Measurements from ENCODE around the gene TMEM255B. TPM values are rescaled to one million over a fixed set of nuclear protein-coding genes. Genes with fewer than 3 reads are reported as not detected.

Gene TMEM255B
- total RNA-seq, 1 donor from 2014 or later, result 2.2 TPM

DNA sequence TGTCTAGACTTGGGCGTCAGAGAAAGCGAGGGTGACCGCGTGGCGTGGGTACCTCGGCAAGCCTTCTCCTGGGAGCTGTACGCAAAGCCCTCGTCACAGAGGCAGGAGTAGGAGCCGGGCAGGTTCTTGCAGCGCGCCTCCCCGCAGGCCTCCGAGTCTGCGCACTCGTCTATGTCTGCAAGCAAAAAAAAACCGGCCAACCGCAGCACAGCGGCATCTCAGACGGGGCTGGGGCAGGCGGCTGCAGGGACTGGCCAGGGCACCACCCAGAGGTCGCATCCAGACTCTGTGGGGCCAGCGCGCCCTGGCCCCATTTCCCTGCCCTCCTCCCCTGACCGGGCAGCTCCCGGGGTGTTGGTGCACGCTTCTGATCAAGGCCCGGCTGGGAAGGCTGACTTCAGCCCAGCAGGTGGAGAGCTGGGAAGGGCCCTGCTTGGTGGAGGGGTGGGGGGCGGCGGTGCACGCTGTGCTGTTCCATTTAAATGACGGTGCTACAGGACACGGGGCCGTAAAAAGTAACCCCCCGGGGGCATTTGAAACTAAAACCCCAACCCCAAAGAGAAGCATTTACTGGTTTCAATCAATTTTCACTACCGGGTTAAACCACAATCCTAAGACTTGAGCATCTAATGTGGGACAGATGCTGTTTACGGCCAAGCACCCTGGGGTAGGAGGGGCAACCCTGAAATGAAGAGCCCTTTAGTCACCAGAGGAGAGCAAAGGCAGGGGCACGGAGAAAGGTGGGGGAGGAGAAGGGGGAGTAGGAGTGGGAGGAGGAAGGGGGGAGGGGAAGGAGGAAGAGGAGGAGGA is 76.6 kb downstream of the TMEM255B start:
- Mint-ChIP-seq H3K27ac (peak overlapping the region; percentile 52), H3K4me3 (no peak overlapping the region), H3K36me3 (ENCODE audit: low read depth) (peaks cover 1% of the 10 kb centered on the region), H3K4me1 (ENCODE audit: low read depth) (peaks cover 10% of the 10 kb centered on the region), H3K27me3 (ENCODE audit: insufficient read depth) (no peaks in the 10 kb centered on the region), H3K9me3 (no peaks in the 10 kb centered on the region)
- intact Hi-C loops (cut with micrococcal nuclease), result no loop called here
- DNase-seq (ENCODE audit: low spot score), result no peak

GRCh38 chr13:113836768-113837559 is 77.9 kb downstream of the TMEM255B start:
- intact Hi-C loops (cut with micrococcal nuclease), result no loop called here
- Mint-ChIP-seq H3K27ac (peak overlapping the region; percentile 23), H3K27me3 (ENCODE audit: insufficient read depth) (no peaks in the 10 kb centered on the region), H3K9me3 (no peaks in the 10 kb centered on the region), H3K4me1 (ENCODE audit: low read depth) (peaks cover 10% of the 10 kb centered on the region), H3K36me3 (ENCODE audit: low read depth) (peaks cover 1% of the 10 kb centered on the region), H3K4me3 (no peak overlapping the region)
- DNase-seq (ENCODE audit: low spot score), result no peak

- no peak for DNase-seq (ENCODE audit: low spot score)
- intact Hi-C loops (cut with micrococcal nuclease), result no loop called here
- H3K27ac Mint-ChIP-seq, result peak overlapping the region; percentile 22
- no peaks in the 10 kb centered on the region for H3K27me3 Mint-ChIP-seq (ENCODE audit: insufficient read depth)
- H3K4me1 Mint-ChIP-seq (ENCODE audit: low read depth), result peaks cover 10% of the 10 kb centered on the region
- H3K36me3 Mint-ChIP-seq (ENCODE audit: low read depth), result peaks cover 1% of the 10 kb centered on the region
- no peak overlapping the region for H3K4me3 Mint-ChIP-seq
- no peaks in the 10 kb centered on the region for H3K9me3 Mint-ChIP-seq
These were observed 78.7 kb downstream of the TMEM255B start for GRCh38 chr13:113837560-113838355.

- intact Hi-C loops (cut with micrococcal nuclease), result no loop called here
- no peak for DNase-seq (ENCODE audit: low spot score)
- no peaks in the 10 kb centered on the region for H3K36me3 Mint-ChIP-seq (ENCODE audit: low read depth)
- no peaks in the 10 kb centered on the region for H3K27me3 Mint-ChIP-seq (ENCODE audit: insufficient read depth)
- H3K27ac Mint-ChIP-seq, result no peak overlapping the region
- H3K9me3 Mint-ChIP-seq, result no peaks in the 10 kb centered on the region
- H3K4me1 Mint-ChIP-seq (ENCODE audit: low read depth), result peaks cover 10% of the 10 kb centered on the region
- H3K4me3 Mint-ChIP-seq, result no peak overlapping the region
These were observed 79.7 kb downstream of the TMEM255B start for GRCh38 chr13:113838711-113839201.

DNA sequence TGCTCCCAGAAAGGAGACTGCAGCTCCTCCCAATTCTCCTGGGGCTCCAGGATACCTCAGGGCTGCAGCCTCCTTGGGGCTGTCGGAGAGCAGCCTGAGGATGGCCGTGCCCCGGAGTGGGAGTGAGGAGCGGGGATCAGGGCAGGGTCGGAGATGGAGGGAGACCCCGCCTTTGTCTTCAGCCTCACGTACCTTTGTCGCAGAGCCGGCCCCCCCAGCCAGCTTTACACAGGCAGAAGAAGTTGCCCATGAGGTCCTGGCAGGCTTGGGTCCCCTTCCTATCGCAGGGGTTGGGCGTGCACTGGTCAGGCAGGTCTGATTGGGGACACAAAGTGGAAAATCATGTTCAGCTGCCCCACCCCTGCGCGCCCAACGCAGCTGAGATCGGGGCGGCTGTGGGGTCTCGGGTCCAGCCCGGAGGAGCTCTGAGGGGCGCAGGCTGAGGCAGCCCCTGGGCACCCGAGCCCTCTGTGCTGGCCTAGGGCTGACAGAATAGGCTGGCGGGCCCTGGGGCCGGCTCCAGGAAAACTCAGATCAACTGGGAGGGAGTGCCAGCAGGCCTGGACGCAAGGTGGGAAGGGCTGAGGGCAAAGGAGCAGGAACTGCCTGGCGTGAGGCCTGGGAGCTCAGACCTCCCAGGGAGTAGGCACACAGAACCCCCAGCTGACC is 80.6 kb downstream of the TMEM255B start:
- intact Hi-C loops (cut with micrococcal nuclease), result no loop called here
- Mint-ChIP-seq H3K4me3 (no peak overlapping the region), H3K36me3 (ENCODE audit: low read depth) (no peaks in the 10 kb centered on the region), H3K9me3 (no peaks in the 10 kb centered on the region), H3K27me3 (ENCODE audit: insufficient read depth) (no peaks in the 10 kb centered on the region), H3K4me1 (ENCODE audit: low read depth) (peaks cover 10% of the 10 kb centered on the region), H3K27ac (no peak overlapping the region)
- DNase-seq (ENCODE audit: low spot score), result no peak

DNA sequence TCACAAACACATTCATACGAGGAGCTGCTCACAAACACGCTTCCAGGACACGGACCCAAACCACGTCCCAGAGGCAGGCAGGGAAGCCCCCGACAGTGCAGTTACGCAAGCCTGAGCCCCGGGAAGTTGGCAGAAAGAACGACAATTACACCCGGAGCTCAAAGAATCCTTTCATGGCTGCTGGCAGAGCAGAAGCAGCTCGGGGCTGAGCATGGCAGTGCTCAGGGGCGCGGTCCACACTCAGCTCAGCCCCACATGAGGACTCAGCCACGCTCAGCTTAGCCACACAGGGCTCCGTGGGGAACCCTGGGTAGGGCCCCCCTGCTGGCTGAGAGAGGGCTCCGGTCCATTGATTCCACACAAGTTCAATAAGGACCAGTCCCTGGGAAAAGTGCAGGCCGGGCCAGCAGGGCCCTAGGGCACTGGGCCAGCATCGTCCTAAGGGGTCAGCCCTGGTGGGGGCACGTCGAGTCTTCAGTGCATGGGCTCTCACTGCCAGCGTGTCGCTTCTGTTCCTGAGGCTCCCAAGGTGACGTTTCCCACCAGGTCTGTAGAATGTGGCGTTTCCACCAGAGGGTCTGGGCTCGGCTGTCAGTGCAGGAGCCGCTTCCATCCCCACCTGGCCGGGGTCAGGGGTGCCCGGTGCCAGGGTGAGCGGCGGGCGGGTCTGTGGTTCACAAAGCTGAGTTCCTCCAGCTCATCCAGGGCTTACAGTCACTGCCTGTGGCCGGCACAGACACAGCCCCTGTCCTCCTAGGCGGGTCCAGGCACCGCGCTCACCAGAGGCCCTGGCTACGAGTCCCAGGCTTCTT is 81.7 kb downstream of the TMEM255B start:
- H3K27ac Mint-ChIP-seq, result no peak overlapping the region
- no peak for DNase-seq (ENCODE audit: low spot score)
- H3K4me3 Mint-ChIP-seq, result no peak overlapping the region
- intact Hi-C loops (cut with micrococcal nuclease), result no loop called here
- no peaks in the 10 kb centered on the region for H3K9me3 Mint-ChIP-seq
- no peaks in the 10 kb centered on the region for H3K27me3 Mint-ChIP-seq (ENCODE audit: insufficient read depth)
- H3K4me1 Mint-ChIP-seq (ENCODE audit: low read depth), result peaks cover 18% of the 10 kb centered on the region
- no peaks in the 10 kb centered on the region for H3K36me3 Mint-ChIP-seq (ENCODE audit: low read depth)

DNA sequence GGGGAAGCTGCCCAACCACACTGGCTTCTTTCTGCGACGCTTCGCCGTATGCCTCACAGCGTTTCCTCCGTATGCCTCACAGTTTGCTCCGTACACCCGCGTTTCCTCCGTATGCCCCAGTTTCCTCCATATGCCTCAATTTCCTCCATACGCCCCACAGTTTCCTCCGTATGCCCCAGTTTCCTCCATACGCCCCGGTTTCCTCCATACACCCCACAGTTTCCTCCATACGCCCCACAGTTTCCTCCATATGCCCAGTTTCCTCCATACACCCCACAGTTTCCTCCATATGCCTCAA is 82.3 kb downstream of the TMEM255B start:
- no peaks in the 10 kb centered on the region for H3K36me3 Mint-ChIP-seq (ENCODE audit: low read depth)
- H3K27ac Mint-ChIP-seq, result no peak overlapping the region
- intact Hi-C loops (cut with micrococcal nuclease), result no loop called here
- no peak overlapping the region for H3K4me3 Mint-ChIP-seq
- H3K27me3 Mint-ChIP-seq (ENCODE audit: insufficient read depth), result no peaks in the 10 kb centered on the region
- peaks cover 23% of the 10 kb centered on the region for H3K4me1 Mint-ChIP-seq (ENCODE audit: low read depth)
- DNase-seq (ENCODE audit: low spot score), result no peak
- no peaks in the 10 kb centered on the region for H3K9me3 Mint-ChIP-seq

DNA sequence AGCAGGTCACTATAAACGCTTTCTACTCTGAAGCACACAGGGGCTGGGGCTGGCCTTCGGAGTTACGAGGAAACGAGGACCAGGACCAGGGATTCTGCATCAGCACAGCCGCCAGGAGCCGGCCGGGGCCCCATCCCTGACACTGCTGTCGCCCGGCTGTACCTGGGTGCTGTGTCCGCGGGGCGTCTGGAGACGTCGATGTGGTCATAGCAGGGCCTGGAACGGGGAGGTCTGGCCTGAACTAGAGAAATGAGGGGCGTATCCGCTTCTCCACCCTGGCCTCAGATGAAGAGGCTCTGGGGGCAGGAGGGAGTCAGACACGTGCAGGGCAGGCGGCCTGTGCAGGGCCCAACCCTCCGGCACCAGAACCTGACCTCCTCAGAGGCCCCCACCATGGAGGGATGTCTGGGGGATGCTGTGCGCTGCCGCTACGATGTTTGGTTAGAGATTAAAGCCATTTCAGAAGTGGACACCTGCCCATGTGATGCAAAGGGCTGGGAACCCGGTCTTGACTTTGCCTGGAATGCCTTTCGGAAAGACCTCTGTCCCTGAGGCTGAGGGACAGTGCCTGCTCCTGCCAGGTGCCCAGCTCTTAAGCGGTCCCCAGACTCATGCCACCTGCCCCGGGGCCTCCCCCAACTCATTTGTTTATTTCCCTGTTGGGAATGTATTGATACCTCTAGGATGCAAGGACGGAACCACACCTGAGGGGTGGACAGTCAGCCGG is 83.5 kb downstream of the TMEM255B start:
- DNase-seq (ENCODE audit: low spot score), result no peak
- no peak overlapping the region for H3K4me3 Mint-ChIP-seq
- intact Hi-C loops (cut with micrococcal nuclease), result no loop called here
- H3K36me3 Mint-ChIP-seq (ENCODE audit: low read depth), result no peaks in the 10 kb centered on the region
- H3K27ac Mint-ChIP-seq, result no peak overlapping the region
- H3K27me3 Mint-ChIP-seq (ENCODE audit: insufficient read depth), result peaks cover 1% of the 10 kb centered on the region
- peaks cover 21% of the 10 kb centered on the region for H3K4me1 Mint-ChIP-seq (ENCODE audit: low read depth)
- H3K9me3 Mint-ChIP-seq, result no peaks in the 10 kb centered on the region

- H3K27ac Mint-ChIP-seq, result no peak overlapping the region
- no peaks in the 10 kb centered on the region for H3K9me3 Mint-ChIP-seq
- H3K4me3 Mint-ChIP-seq, result no peak overlapping the region
- no peak for DNase-seq (ENCODE audit: low spot score)
- H3K27me3 Mint-ChIP-seq (ENCODE audit: insufficient read depth), result peaks cover 1% of the 10 kb centered on the region
- intact Hi-C loops (cut with micrococcal nuclease), result no loop called here
- peaks cover 17% of the 10 kb centered on the region for H3K4me1 Mint-ChIP-seq (ENCODE audit: low read depth)
- H3K36me3 Mint-ChIP-seq (ENCODE audit: low read depth), result no peaks in the 10 kb centered on the region
These were observed 84.1 kb downstream of the TMEM255B start for GRCh38 chr13:113843063-113843654.

DNA sequence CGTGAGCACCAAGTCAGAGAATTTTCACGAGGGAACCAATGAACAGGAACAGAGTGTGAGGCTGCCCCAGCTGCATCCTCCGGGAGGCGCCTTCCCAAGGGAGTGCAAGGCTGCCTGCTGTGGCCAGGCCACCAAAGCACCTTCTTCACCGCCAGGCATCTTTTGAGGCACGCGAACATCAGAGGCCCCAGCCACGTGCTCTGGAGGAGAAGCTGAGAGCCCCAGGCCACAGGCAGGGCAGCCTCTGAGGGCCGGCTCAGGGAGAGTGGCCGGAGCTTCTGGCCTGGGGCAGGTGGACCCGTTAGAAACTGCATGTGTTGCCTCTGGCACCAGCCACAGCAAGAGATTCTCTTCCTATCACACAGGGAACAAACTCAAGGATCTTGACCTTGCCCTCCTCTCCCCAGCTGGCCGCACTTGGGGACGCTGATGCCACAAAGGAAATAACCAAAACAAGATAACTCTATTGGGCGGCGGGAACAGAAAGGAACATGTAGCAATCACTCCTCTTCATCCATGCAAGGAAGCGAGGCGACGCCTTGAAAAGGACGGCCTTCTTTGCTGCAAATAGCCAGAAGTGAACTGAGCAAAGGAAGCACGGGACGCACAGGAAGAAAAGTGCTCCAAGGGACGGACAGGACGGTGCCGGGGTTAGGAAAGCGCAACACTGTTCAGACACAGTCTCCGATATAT is 85.0 kb downstream of the TMEM255B start:
- Mint-ChIP-seq H3K27me3 (ENCODE audit: insufficient read depth) (peaks cover 1% of the 10 kb centered on the region), H3K9me3 (no peaks in the 10 kb centered on the region), H3K4me1 (ENCODE audit: low read depth) (peaks cover 17% of the 10 kb centered on the region), H3K27ac (no peak overlapping the region), H3K36me3 (ENCODE audit: low read depth) (no peaks in the 10 kb centered on the region), H3K4me3 (no peak overlapping the region)
- intact Hi-C loops (cut with micrococcal nuclease), result no loop called here
- no peak for DNase-seq (ENCODE audit: low spot score)

GRCh38 chr13:113845055-113845454 is 86.0 kb downstream of the TMEM255B start:
- DNase-seq (ENCODE audit: low spot score), result no peak
- Mint-ChIP-seq H3K27me3 (ENCODE audit: insufficient read depth) (peaks cover 1% of the 10 kb centered on the region), H3K4me1 (ENCODE audit: low read depth) (peaks cover 17% of the 10 kb centered on the region)

More at GRCh38 chr13:113845055-113845454, 86.0 kb downstream of the TMEM255B start:
- H3K9me3 Mint-ChIP-seq, result no peaks in the 10 kb centered on the region
- H3K4me3 Mint-ChIP-seq, result no peak overlapping the region
- no peak overlapping the region for H3K27ac Mint-ChIP-seq
- intact Hi-C loops (cut with micrococcal nuclease), result no loop called here
- H3K36me3 Mint-ChIP-seq (ENCODE audit: low read depth), result no peaks in the 10 kb centered on the region

Data from activated T-helper 1 cell treated with anti-CD3 and anti-CD28 coated beads, Interleukin-12 subunit alpha, Interleukin-12 subunit beta, Interleukin-2, Interleukin-4 antibody, amounts not matched to agents 30 ng/mL and 10 ng/mL and 1 ng/mL, durations not matched to agents 14 hours and 24 hours and 36 hours (primary cell).